Endodermal cell (in vitro differentiated cells): Measurements from ENCODE around the gene WASF3. TPM values are rescaled to one million over a fixed set of nuclear protein-coding genes. Genes with fewer than 3 reads are reported as not detected.

Experiments
- DNase-seq: peaks from one replicate; pipeline ENCODE4 v3.0.0-alpha.2; 2017
- H3K27ac ChIP-seq: 2 replicates; pipeline ENCODE4 v1.5.1; 2013; ENCODE audit warnings: mild to moderate bottlenecking, low read depth, low read length, moderate library complexity
- H3K27me3 ChIP-seq: 2 replicates; pipeline ENCODE4 v1.6.1; 2013; ENCODE audit warnings: mild to moderate bottlenecking, low read length, moderate library complexity; ENCODE audit not compliant: insufficient read depth, control insufficient read depth, poor library complexity, severe bottlenecking
- H3K36me3 ChIP-seq: 2 replicates; pipeline ENCODE4 v1.7.0; 2013; ENCODE audit warnings: mild to moderate bottlenecking, low read length, moderate library complexity; ENCODE audit not compliant: control insufficient read depth, insufficient read depth
- H3K4me1 ChIP-seq: one replicate; pipeline ENCODE4 v1.7.0; 2013; ENCODE audit warnings: low read length; ENCODE audit not compliant: control insufficient read depth, insufficient read depth
- H3K4me3 ChIP-seq: 2 replicates; pipeline ENCODE4 v1.5.1; 2013; ENCODE audit warnings: mild to moderate bottlenecking, low read length, moderate library complexity
- H3K9ac ChIP-seq: 2 replicates; pipeline ENCODE4 v1.6.1; 2013; ENCODE audit warnings: mild to moderate bottlenecking, low read length, moderate library complexity; ENCODE audit not compliant: poor library complexity, severe bottlenecking; ENCODE audit errors: extremely low read depth
- H3K9me3 ChIP-seq: 2 replicates; pipeline ENCODE4 v1.6.1; 2013; ENCODE audit warnings: mild to moderate bottlenecking, low read length, moderate library complexity; ENCODE audit not compliant: control insufficient read depth
- H3K27ac Mint-ChIP-seq: 2 replicates; pipeline ENCODE4 v1.8.0; 2020; ENCODE audit warnings: mixed read lengths
- H3K27me3 Mint-ChIP-seq: 2 replicates; pipeline ENCODE4 v1.8.0; 2021; ENCODE audit warnings: mild to moderate bottlenecking, mixed read lengths; ENCODE audit not compliant: insufficient read depth
- H3K36me3 Mint-ChIP-seq: 2 replicates; pipeline ENCODE4 v1.8.0; 2020; ENCODE audit warnings: low read depth, mixed read lengths
- H3K4me1 Mint-ChIP-seq: 2 replicates; pipeline ENCODE4 v1.8.0; 2020; ENCODE audit warnings: mixed read lengths
- H3K4me3 Mint-ChIP-seq: 2 replicates; pipeline ENCODE4 v1.8.0; 2020; ENCODE audit warnings: mild to moderate bottlenecking, moderate library complexity, mixed read lengths
- H3K9me3 Mint-ChIP-seq: 2 replicates; pipeline ENCODE4 v1.8.0; 2020; ENCODE audit warnings: mild to moderate bottlenecking, mixed read lengths
- CTCF ChIP-seq: fragments of 200-600 bp; sonication (generic); conservative IDR thresholded peaks from 2 replicates; pipeline ENCODE4 v1.5.0; 2021; ENCODE audit warnings: antibody characterized with exemption, mild to moderate bottlenecking
- WGBS, 2 experiments: methylation state at CpG; one replicate each; pipeline versions ENCODE4 v1.1.5 to v1.1.7; 2013; ENCODE audit warnings: missing lambda C conversion rate in 2 of 2, mixed read lengths in 1 of 2; ENCODE audit not compliant: insufficient coverage in 1 of 2, insufficient read length in 1 of 2; 5-methylcytosine and 5-hydroxymethylcytosine counted together
- total RNA-seq, 2 donors: library from RNA; stranded (reverse); fragmentation: NEBNext Ultra II Directional in 1 of 2; extraction: Animal tissue kit (Norgen Biotek cat#: 25700) in 1 of 2; gene quantifications; 2 replicates in 1 of 2; 3 replicates in 1 of 2; pipeline ENCODE4 v1.2.1, GENCODE V29; 2021

WASF3 gene
- total RNA-seq, 2 donors from 2014 or later = 20.5 to 32.6 TPM

GRCh38 chr13:26525528-26525927, 32.0 kb upstream of the WASF3 start:
- Mint-ChIP-seq H3K27me3 (peaks cover 4% of the 10 kb centered on the region), H3K9me3 (peaks cover 2% of the 10 kb centered on the region), H3K27ac (no peak overlapping the region), H3K4me1 (peaks cover 6% of the 10 kb centered on the region), H3K36me3 (no peaks in the 10 kb centered on the region), H3K4me3 (no peak overlapping the region)
- no peaks in the 10 kb centered on the region for H3K9me3 ChIP-seq
- no peak overlapping the region for H3K4me3 ChIP-seq
- no peak for DNase-seq
- no peaks in the 10 kb centered on the region for H3K36me3 ChIP-seq
- TF ChIP-seq CTCF = no peak
- no peaks in the 10 kb centered on the region for H3K4me1 ChIP-seq
- H3K9ac ChIP-seq = no peak overlapping the region
- no peak overlapping the region for H3K27ac ChIP-seq
- no peaks in the 10 kb centered on the region for H3K27me3 ChIP-seq

- no peaks in the 10 kb centered on the region for H3K9me3 ChIP-seq
- H3K27me3 ChIP-seq = no peaks in the 10 kb centered on the region
- no peak for TF ChIP-seq CTCF
- no peak overlapping the region for H3K4me3 Mint-ChIP-seq
- H3K9me3 Mint-ChIP-seq = peaks cover 2% of the 10 kb centered on the region
- H3K27ac ChIP-seq = no peak overlapping the region
- no peak for DNase-seq
- H3K9ac ChIP-seq = no peak overlapping the region
- no peak overlapping the region for H3K27ac Mint-ChIP-seq
- 100% methylated on average over 2 of the region's 2 CpGs for WGBS, 2 experiments
- H3K4me1 Mint-ChIP-seq = peaks cover 6% of the 10 kb centered on the region
- peaks cover 4% of the 10 kb centered on the region for H3K27me3 Mint-ChIP-seq
- no peaks in the 10 kb centered on the region for H3K4me1 ChIP-seq
- no peaks in the 10 kb centered on the region for H3K36me3 ChIP-seq
- no peak overlapping the region for H3K4me3 ChIP-seq
- H3K36me3 Mint-ChIP-seq = no peaks in the 10 kb centered on the region
These were observed 30.7 kb upstream of the WASF3 start for GRCh38 chr13:26526702-26527216.

- H3K4me3 ChIP-seq = no peak overlapping the region
- Mint-ChIP-seq H3K27me3 (peaks cover 2% of the 10 kb centered on the region), H3K36me3 (no peaks in the 10 kb centered on the region), H3K27ac (no peak overlapping the region), H3K9me3 (peaks cover 2% of the 10 kb centered on the region), H3K4me1 (peaks cover 8% of the 10 kb centered on the region), H3K4me3 (no peak overlapping the region)
- H3K9me3 ChIP-seq = no peaks in the 10 kb centered on the region
- H3K27me3 ChIP-seq = no peaks in the 10 kb centered on the region
- H3K27ac ChIP-seq = no peak overlapping the region
- no peak for DNase-seq
- no peak overlapping the region for H3K9ac ChIP-seq
- TF ChIP-seq CTCF = no peak
- WGBS, 2 experiments = 18 to 44% methylated on average over 1 of the region's 1 CpG
- H3K36me3 ChIP-seq = no peaks in the 10 kb centered on the region
- no peaks in the 10 kb centered on the region for H3K4me1 ChIP-seq
These were observed 29.0 kb upstream of the WASF3 start for GRCh38 chr13:26528527-26528926.
